GM12865 (cell line): ENCODE results near the gene TMEM30A.
A peak's percentile ranks its signal among the peaks of the same experiment; 100 is the strongest.

Experiments
- DNase-seq: peaks from one replicate; pipeline ENCODE4 v3.0.0; 2010; ENCODE audit warnings: low read depth
- H3K4me3 ChIP-seq: 2 replicates; pipeline ENCODE4 v1.5.1; 2011; ENCODE audit warnings: mild to moderate bottlenecking, low read depth, low read length, control low read depth
- TF ChIP-seq, protein P1 (sequence below): IDR thresholded peaks from 2 replicates; pipeline ENCODE4 v1.5.1; 2011; ENCODE audit warnings: low read length, control low read depth, low read depth, inconsistent platforms; ENCODE audit not compliant: insufficient read depth; ENCODE audit errors: missing control alignments

The TMEM30A gene

DNA sequence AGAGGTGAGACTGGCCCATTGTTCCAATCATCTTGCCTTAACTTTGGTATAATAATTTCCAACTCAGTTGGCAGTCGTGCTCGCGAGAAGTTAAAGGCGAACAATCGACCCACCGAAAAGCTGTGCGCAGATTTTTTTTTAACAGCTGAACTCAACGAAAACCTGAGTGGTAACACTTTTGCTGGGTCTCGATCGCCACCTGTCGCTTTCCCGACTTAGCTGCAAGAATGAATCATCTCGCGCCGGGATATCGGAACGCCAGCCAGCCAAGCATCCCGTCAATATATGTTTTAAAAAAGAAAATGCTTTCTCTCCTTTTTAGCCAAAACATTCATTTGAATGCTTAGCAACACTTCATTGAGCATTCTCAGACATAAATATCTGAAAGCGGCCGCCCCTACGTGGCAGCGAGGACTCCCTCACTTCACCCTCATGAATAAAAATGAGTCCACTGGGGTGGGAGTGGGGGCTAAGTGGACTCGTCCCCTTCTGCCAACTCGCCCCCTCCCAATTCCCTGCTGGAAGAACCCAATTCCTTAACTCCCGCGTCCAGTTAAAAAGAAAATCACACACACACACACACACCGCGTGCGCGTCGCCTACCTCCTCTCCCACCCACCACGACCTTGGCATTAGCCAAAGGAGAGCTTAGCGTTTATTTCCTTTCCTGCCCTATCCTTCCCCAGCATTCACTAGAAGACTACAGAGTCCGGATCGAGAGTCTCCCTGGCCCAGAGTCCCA, 80.2 kb downstream of the TMEM30A start:
- TF ChIP-seq, protein P1, sequence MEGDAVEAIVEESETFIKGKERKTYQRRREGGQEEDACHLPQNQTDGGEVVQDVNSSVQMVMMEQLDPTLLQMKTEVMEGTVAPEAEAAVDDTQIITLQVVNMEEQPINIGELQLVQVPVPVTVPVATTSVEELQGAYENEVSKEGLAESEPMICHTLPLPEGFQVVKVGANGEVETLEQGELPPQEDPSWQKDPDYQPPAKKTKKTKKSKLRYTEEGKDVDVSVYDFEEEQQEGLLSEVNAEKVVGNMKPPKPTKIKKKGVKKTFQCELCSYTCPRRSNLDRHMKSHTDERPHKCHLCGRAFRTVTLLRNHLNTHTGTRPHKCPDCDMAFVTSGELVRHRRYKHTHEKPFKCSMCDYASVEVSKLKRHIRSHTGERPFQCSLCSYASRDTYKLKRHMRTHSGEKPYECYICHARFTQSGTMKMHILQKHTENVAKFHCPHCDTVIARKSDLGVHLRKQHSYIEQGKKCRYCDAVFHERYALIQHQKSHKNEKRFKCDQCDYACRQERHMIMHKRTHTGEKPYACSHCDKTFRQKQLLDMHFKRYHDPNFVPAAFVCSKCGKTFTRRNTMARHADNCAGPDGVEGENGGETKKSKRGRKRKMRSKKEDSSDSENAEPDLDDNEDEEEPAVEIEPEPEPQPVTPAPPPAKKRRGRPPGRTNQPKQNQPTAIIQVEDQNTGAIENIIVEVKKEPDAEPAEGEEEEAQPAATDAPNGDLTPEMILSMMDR = peak; percentile 59
- no peak overlapping the region for H3K4me3 ChIP-seq
- DNase-seq = peak; percentile 58

DNA sequence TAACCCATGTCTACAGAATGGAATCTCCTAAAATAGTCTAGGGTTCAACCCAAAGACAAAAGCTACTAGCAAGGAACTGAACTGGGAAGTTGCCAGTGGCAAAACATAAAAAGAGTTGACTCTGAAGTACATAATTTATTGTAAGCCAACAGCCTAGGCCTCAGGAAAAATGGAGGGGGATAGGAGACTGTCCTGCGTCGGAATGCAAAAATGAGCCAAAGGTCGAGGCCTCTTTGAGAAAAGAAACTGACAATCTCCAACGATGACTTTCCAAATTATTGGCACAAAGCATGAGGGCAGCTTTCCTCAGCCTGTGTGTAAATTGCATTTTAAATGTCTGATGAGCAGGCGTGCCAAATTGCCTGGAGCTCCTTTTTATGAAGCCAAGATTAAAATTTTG, 80.9 kb downstream of the TMEM30A start:
- TF ChIP-seq, protein P1 = no peak
- H3K4me3 ChIP-seq = no peak overlapping the region
- no peak for DNase-seq
